Measurements from ENCODE around the gene ZC3HAV1. TPM values are rescaled to one million over a fixed set of nuclear protein-coding genes. Genes with fewer than 3 reads are reported as not detected.

ZC3HAV1 gene
- total RNA-seq, 1 experiment from 2014 or later = 38.0 TPM

DNA sequence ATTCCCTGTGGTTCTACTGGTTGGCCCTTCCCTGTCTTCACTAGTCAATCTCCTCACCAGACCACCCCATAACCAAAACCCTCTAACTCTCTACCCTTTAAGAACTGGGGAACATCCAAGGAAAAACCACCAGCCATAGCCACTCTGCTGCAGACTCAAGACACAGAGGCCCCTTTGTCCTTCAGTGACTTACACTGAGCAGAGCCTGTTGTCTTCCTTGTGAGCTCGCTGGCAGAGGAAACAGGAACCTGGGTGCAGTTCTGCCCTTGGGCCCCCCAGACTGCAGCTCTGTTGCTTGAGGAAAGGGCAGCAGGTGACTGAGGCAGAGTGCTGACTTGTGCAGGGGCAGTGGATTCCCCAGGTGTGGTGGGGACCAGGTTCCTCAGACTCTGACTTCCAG lies 30.6 kb downstream of the ZC3HAV1 start:
- TF ChIP-seq MYBL2 (CRISPR knock-in tag; IDR thresholded peaks at IDR 0.05) = no peak
- TF ChIP-seq, protein P1, sequence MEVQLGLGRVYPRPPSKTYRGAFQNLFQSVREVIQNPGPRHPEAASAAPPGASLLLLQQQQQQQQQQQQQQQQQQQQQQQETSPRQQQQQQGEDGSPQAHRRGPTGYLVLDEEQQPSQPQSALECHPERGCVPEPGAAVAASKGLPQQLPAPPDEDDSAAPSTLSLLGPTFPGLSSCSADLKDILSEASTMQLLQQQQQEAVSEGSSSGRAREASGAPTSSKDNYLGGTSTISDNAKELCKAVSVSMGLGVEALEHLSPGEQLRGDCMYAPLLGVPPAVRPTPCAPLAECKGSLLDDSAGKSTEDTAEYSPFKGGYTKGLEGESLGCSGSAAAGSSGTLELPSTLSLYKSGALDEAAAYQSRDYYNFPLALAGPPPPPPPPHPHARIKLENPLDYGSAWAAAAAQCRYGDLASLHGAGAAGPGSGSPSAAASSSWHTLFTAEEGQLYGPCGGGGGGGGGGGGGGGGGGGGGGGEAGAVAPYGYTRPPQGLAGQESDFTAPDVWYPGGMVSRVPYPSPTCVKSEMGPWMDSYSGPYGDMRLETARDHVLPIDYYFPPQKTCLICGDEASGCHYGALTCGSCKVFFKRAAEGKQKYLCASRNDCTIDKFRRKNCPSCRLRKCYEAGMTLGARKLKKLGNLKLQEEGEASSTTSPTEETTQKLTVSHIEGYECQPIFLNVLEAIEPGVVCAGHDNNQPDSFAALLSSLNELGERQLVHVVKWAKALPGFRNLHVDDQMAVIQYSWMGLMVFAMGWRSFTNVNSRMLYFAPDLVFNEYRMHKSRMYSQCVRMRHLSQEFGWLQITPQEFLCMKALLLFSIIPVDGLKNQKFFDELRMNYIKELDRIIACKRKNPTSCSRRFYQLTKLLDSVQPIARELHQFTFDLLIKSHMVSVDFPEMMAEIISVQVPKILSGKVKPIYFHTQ (CRISPR knock-in tag; IDR thresholded peaks at IDR 0.05) = no peak
- TF ChIP-seq, protein P2, sequence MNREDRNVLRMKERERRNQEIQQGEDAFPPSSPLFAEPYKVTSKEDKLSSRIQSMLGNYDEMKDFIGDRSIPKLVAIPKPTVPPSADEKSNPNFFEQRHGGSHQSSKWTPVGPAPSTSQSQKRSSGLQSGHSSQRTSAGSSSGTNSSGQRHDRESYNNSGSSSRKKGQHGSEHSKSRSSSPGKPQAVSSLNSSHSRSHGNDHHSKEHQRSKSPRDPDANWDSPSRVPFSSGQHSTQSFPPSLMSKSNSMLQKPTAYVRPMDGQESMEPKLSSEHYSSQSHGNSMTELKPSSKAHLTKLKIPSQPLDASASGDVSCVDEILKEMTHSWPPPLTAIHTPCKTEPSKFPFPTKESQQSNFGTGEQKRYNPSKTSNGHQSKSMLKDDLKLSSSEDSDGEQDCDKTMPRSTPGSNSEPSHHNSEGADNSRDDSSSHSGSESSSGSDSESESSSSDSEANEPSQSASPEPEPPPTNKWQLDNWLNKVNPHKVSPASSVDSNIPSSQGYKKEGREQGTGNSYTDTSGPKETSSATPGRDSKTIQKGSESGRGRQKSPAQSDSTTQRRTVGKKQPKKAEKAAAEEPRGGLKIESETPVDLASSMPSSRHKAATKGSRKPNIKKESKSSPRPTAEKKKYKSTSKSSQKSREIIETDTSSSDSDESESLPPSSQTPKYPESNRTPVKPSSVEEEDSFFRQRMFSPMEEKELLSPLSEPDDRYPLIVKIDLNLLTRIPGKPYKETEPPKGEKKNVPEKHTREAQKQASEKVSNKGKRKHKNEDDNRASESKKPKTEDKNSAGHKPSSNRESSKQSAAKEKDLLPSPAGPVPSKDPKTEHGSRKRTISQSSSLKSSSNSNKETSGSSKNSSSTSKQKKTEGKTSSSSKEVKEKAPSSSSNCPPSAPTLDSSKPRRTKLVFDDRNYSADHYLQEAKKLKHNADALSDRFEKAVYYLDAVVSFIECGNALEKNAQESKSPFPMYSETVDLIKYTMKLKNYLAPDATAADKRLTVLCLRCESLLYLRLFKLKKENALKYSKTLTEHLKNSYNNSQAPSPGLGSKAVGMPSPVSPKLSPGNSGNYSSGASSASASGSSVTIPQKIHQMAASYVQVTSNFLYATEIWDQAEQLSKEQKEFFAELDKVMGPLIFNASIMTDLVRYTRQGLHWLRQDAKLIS (CRISPR knock-in tag; IDR thresholded peaks at IDR 0.05; ENCODE audit: borderline replicate concordance) = no peak
- TF ChIP-seq ZNF232 (CRISPR knock-in tag; IDR thresholded peaks at IDR 0.05) = no peak
- TF ChIP-seq, protein P3, sequence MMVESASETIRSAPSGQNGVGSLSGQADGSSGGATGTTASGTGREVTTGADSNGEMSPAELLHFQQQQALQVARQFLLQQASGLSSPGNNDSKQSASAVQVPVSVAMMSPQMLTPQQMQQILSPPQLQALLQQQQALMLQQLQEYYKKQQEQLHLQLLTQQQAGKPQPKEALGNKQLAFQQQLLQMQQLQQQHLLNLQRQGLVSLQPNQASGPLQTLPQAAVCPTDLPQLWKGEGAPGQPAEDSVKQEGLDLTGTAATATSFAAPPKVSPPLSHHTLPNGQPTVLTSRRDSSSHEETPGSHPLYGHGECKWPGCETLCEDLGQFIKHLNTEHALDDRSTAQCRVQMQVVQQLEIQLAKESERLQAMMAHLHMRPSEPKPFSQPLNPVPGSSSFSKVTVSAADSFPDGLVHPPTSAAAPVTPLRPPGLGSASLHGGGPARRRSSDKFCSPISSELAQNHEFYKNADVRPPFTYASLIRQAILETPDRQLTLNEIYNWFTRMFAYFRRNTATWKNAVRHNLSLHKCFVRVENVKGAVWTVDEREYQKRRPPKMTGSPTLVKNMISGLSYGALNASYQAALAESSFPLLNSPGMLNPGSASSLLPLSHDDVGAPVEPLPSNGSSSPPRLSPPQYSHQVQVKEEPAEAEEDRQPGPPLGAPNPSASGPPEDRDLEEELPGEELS (CRISPR knock-in tag; IDR thresholded peaks at IDR 0.05) = no peak
- TF ChIP-seq KAT7 (CRISPR knock-in tag; IDR thresholded peaks at IDR 0.05; ENCODE audit: borderline replicate concordance) = no peak
- TF ChIP-seq, protein P4, sequence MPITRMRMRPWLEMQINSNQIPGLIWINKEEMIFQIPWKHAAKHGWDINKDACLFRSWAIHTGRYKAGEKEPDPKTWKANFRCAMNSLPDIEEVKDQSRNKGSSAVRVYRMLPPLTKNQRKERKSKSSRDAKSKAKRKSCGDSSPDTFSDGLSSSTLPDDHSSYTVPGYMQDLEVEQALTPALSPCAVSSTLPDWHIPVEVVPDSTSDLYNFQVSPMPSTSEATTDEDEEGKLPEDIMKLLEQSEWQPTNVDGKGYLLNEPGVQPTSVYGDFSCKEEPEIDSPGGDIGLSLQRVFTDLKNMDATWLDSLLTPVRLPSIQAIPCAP (CRISPR knock-in tag; IDR thresholded peaks at IDR 0.05) = no peak
- no peak for TF ChIP-seq FOXP1 (CRISPR knock-in tag; IDR thresholded peaks at IDR 0.05; ENCODE audit: borderline replicate concordance)
- TF ChIP-seq ZNF121 (CRISPR knock-in tag; IDR thresholded peaks at IDR 0.05) = no peak
- no peak for TF ChIP-seq PRRX2 (CRISPR knock-in tag; IDR thresholded peaks at IDR 0.05)
- no peak for TF ChIP-seq ZNF416 (CRISPR knock-in tag; IDR thresholded peaks at IDR 0.05)
- TF ChIP-seq, protein P5, sequence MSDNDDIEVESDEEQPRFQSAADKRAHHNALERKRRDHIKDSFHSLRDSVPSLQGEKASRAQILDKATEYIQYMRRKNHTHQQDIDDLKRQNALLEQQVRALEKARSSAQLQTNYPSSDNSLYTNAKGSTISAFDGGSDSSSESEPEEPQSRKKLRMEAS (CRISPR knock-in tag; IDR thresholded peaks at IDR 0.05) = no peak
- TF ChIP-seq CREB1 (CRISPR knock-in tag; IDR thresholded peaks at IDR 0.05) = no peak
- TF ChIP-seq NR1H2 (CRISPR knock-in tag; IDR thresholded peaks at IDR 0.05) = no peak
- TF ChIP-seq, protein P6, sequence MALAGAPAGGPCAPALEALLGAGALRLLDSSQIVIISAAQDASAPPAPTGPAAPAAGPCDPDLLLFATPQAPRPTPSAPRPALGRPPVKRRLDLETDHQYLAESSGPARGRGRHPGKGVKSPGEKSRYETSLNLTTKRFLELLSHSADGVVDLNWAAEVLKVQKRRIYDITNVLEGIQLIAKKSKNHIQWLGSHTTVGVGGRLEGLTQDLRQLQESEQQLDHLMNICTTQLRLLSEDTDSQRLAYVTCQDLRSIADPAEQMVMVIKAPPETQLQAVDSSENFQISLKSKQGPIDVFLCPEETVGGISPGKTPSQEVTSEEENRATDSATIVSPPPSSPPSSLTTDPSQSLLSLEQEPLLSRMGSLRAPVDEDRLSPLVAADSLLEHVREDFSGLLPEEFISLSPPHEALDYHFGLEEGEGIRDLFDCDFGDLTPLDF (CRISPR knock-in tag; IDR thresholded peaks at IDR 0.05) = no peak
- no peak for TF ChIP-seq TP53 (CRISPR knock-in tag; IDR thresholded peaks at IDR 0.05)
- ChIA-PET CTCF (no interaction called here), POLR2A (no interaction called here)
- no peak for DNase-seq (ENCODE audit: low spot score)
- H3K4me3 Mint-ChIP-seq = no peak overlapping the region
- peaks cover 69% of the 10 kb centered on the region for H3K36me3 Mint-ChIP-seq
- H3K27ac Mint-ChIP-seq = no peak overlapping the region
- H3K27me3 Mint-ChIP-seq (ENCODE audit: low read depth) = no peaks in the 10 kb centered on the region
- no peaks in the 10 kb centered on the region for H3K4me1 Mint-ChIP-seq
- no peak for ATAC-seq
- H3K9me3 Mint-ChIP-seq = no peaks in the 10 kb centered on the region

Measured in WTC11 (cell line).